Panc1 (cell line): ENCODE results near the gene SCAF4.

Experiments
- POLR2AphosphoS5 ChIP-seq: IDR thresholded peaks from 2 replicates; pipeline ENCODE4 v1.6.1; 2012; ENCODE audit warnings: mild to moderate bottlenecking, low read depth, low read length, moderate library complexity
- SIN3A ChIP-seq: IDR thresholded peaks from 2 replicates; pipeline ENCODE4 v1.6.1; 2012; ENCODE audit warnings: low read depth, mild to moderate bottlenecking, low read length, moderate library complexity, borderline replicate concordance; ENCODE audit not compliant: insufficient read depth
- TCF7L2 ChIP-seq: IDR thresholded peaks from 2 replicates; pipeline ENCODE4 v1.6.1; 2011; ENCODE audit warnings: mild to moderate bottlenecking, low read depth, low read length, inconsistent platforms
- TF ChIP-seq, protein P1 (sequence below): fragments of 450-650 bp; IDR thresholded peaks from 2 replicates; pipeline ENCODE4 v1.5.1; 2017; ENCODE audit warnings: mild to moderate bottlenecking
- TF ChIP-seq, protein P2 (sequence below), 2 experiments: IDR thresholded peaks; 2 replicates each; pipeline ENCODE4 v1.6.1; 2011 to 2012; ENCODE audit warnings: low read depth in 2 of 2, control low read depth in 1 of 2, low read length in 1 of 2, mild to moderate bottlenecking in 1 of 2, moderate library complexity in 1 of 2; ENCODE audit not compliant: insufficient read depth in 1 of 2

DNA sequence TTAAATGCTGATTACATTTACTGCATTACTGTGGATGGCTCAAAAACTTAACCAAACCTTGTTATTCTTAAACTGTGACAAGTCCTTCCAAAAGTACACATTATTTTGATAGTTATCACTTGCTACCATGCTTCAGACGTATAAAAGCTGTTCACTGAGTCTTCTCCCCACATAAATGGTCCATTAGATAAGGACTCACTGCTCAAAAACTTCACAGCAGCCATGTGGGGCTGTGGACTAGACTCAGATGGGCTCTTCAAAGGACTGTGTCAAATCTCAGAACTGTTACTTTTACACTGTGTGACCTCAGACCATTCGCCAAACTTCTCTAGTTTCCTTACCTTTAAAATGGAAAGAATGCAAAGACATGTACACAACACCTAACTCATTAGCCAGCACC is 11.6 kb downstream of the SCAF4 start:
- TF ChIP-seq, protein P1, sequence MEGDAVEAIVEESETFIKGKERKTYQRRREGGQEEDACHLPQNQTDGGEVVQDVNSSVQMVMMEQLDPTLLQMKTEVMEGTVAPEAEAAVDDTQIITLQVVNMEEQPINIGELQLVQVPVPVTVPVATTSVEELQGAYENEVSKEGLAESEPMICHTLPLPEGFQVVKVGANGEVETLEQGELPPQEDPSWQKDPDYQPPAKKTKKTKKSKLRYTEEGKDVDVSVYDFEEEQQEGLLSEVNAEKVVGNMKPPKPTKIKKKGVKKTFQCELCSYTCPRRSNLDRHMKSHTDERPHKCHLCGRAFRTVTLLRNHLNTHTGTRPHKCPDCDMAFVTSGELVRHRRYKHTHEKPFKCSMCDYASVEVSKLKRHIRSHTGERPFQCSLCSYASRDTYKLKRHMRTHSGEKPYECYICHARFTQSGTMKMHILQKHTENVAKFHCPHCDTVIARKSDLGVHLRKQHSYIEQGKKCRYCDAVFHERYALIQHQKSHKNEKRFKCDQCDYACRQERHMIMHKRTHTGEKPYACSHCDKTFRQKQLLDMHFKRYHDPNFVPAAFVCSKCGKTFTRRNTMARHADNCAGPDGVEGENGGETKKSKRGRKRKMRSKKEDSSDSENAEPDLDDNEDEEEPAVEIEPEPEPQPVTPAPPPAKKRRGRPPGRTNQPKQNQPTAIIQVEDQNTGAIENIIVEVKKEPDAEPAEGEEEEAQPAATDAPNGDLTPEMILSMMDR: no peak
- TF ChIP-seq POLR2AphosphoS5 (no peak), TCF7L2 (no peak), SIN3A (no peak)
- TF ChIP-seq, protein P2, sequence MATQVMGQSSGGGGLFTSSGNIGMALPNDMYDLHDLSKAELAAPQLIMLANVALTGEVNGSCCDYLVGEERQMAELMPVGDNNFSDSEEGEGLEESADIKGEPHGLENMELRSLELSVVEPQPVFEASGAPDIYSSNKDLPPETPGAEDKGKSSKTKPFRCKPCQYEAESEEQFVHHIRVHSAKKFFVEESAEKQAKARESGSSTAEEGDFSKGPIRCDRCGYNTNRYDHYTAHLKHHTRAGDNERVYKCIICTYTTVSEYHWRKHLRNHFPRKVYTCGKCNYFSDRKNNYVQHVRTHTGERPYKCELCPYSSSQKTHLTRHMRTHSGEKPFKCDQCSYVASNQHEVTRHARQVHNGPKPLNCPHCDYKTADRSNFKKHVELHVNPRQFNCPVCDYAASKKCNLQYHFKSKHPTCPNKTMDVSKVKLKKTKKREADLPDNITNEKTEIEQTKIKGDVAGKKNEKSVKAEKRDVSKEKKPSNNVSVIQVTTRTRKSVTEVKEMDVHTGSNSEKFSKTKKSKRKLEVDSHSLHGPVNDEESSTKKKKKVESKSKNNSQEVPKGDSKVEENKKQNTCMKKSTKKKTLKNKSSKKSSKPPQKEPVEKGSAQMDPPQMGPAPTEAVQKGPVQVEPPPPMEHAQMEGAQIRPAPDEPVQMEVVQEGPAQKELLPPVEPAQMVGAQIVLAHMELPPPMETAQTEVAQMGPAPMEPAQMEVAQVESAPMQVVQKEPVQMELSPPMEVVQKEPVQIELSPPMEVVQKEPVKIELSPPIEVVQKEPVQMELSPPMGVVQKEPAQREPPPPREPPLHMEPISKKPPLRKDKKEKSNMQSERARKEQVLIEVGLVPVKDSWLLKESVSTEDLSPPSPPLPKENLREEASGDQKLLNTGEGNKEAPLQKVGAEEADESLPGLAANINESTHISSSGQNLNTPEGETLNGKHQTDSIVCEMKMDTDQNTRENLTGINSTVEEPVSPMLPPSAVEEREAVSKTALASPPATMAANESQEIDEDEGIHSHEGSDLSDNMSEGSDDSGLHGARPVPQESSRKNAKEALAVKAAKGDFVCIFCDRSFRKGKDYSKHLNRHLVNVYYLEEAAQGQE (IDR thresholded peaks at IDR 0.05; ENCODE audit: insufficient read depth in 1 of 2, low read depth in 2 of 2, low read length in 1 of 2): no peak
